Gastroesophageal sphincter (tissue), 3 donors: Measurements from ENCODE around the gene ALG6.

ENCODE experiments used
- CTCF ChIP-seq, 4 experiments: fragments of 200-600 bp in 2 of 4; fragments of 450-650 bp in 2 of 4; sonication (generic) in 1 of 4; IDR thresholded peaks; one replicate each; pipeline ENCODE4 v1.5.1; 2017 to 2019; ENCODE audit warnings: antibody characterized with exemption in 4 of 4, mild to moderate bottlenecking in 2 of 4, moderate library complexity in 2 of 4
- EP300 ChIP-seq: sonication (generic); formaldehyde crosslinking; IDR thresholded peaks from one replicate; pipeline ENCODE4 v1.6.1; 2017; ENCODE audit warnings: antibody characterized with exemption, mild to moderate bottlenecking
- POLR2A ChIP-seq, 2 donors: fragments of 450-650 bp; IDR thresholded peaks; one replicate each; pipeline ENCODE4 v1.6.1; 2017; ENCODE audit warnings: antibody characterized with exemption in 2 of 2, mild to moderate bottlenecking in 2 of 2, moderate library complexity in 1 of 2

- TF ChIP-seq CTCF (IDR thresholded peaks at IDR 0.05), result no peak
- TF ChIP-seq EP300, result no peak
- TF ChIP-seq POLR2A (IDR thresholded peaks at IDR 0.05), result no peak
Observed at GRCh38 chr1:63453232-63453631, 85.8 kb downstream of the ALG6 start.
